HEK293 (cell line): ENCODE measurements around the gene TNFSF13.

Source experiments
- GLI4 ChIP-seq: fragments of 450-650 bp; formaldehyde crosslinking; IDR thresholded peaks from 2 replicates; pipeline ENCODE4 v1.5.1; 2016; ENCODE audit warnings: missing biosample characterization, missing genetic modification characterization
- HOXD13 ChIP-seq: sonication (generic); formaldehyde crosslinking; IDR thresholded peaks from 2 replicates; pipeline ENCODE4 v1.8.0; 2022; ENCODE audit warnings: missing genetic modification reagents, borderline replicate concordance
- KLF10 ChIP-seq: fragments of 450-650 bp; IDR thresholded peaks from 2 replicates; pipeline ENCODE4 v1.5.1; 2018; ENCODE audit warnings: missing biosample characterization, mild to moderate bottlenecking, missing genetic modification characterization
- KLF7 ChIP-seq: fragments of 450-650 bp; formaldehyde crosslinking; IDR thresholded peaks from 2 replicates; pipeline ENCODE4 v1.5.1; 2016; ENCODE audit warnings: missing biosample characterization, missing genetic modification characterization, borderline replicate concordance
- PRDM1 ChIP-seq: fragments of 450-650 bp; formaldehyde crosslinking; IDR thresholded peaks from 2 replicates; pipeline ENCODE4; 2016; ENCODE audit warnings: missing biosample characterization, missing genetic modification characterization
- ZBTB17 ChIP-seq: fragments of 450-650 bp; formaldehyde crosslinking; IDR thresholded peaks from 2 replicates; pipeline ENCODE4 v1.5.1; 2016; ENCODE audit warnings: missing biosample characterization, missing genetic modification characterization
- ZNF169 ChIP-seq: fragments of 450-650 bp; formaldehyde crosslinking; IDR thresholded peaks from 2 replicates; pipeline ENCODE4 v1.5.1; 2016; ENCODE audit warnings: missing biosample characterization, missing genetic modification characterization
- ZNF175 ChIP-seq: fragments of 450-650 bp; formaldehyde crosslinking; IDR thresholded peaks from 2 replicates; pipeline ENCODE4 v1.5.1; 2016; ENCODE audit warnings: missing biosample characterization, missing genetic modification characterization
- ZNF292 ChIP-seq: fragments of 450-650 bp; formaldehyde crosslinking; IDR thresholded peaks from 2 replicates; pipeline ENCODE4 v1.5.1; 2016; ENCODE audit warnings: low read depth, missing biosample characterization, missing genetic modification characterization, borderline replicate concordance
- ZNF394 ChIP-seq: fragments of 450-650 bp; formaldehyde crosslinking; IDR thresholded peaks from 2 replicates; pipeline ENCODE4 v1.5.1; 2016; ENCODE audit warnings: missing biosample characterization, missing genetic modification characterization, mild to moderate bottlenecking, moderate library complexity, borderline replicate concordance
- ZNF423 ChIP-seq: fragments of 450-650 bp; formaldehyde crosslinking; IDR thresholded peaks from 2 replicates; pipeline ENCODE4 v1.5.1; 2016; ENCODE audit warnings: missing biosample characterization, missing genetic modification characterization
- ZNF501 ChIP-seq: fragments of 450-650 bp; formaldehyde crosslinking; IDR thresholded peaks from 2 replicates; pipeline ENCODE4 v1.5.1; 2016; ENCODE audit warnings: missing biosample characterization, missing genetic modification characterization
- ZNF549 ChIP-seq: fragments of 450-650 bp; IDR thresholded peaks from 2 replicates; pipeline ENCODE4 v1.5.1; 2018; ENCODE audit warnings: missing biosample characterization, missing genetic modification characterization, mild to moderate bottlenecking, inconsistent platforms, moderate library complexity
- ZNF561 ChIP-seq: fragments of 450-650 bp; IDR thresholded peaks from 2 replicates; pipeline ENCODE4 v1.5.1; 2018; ENCODE audit warnings: missing biosample characterization, missing genetic modification characterization, borderline replicate concordance
- ZNF76 ChIP-seq: fragments of 450-650 bp; formaldehyde crosslinking; IDR thresholded peaks from 2 replicates; pipeline ENCODE4; 2016; ENCODE audit warnings: low read depth, missing biosample characterization, missing genetic modification characterization, borderline replicate concordance
- ZNF768 ChIP-seq: fragments of 450-650 bp; formaldehyde crosslinking; IDR thresholded peaks from 2 replicates; pipeline ENCODE4 v1.5.1; 2018; ENCODE audit warnings: missing biosample characterization, mild to moderate bottlenecking, missing genetic modification characterization
- ZNF776 ChIP-seq: fragments of 450-650 bp; formaldehyde crosslinking; IDR thresholded peaks from 2 replicates; pipeline ENCODE4 v1.5.0; 2017; ENCODE audit warnings: missing biosample characterization, missing genetic modification characterization, borderline replicate concordance
- ZSCAN16 ChIP-seq: fragments of 450-650 bp; formaldehyde crosslinking; IDR thresholded peaks from 2 replicates; pipeline ENCODE4 v1.5.1; 2016; ENCODE audit warnings: missing biosample characterization, missing genetic modification characterization
- ZSCAN30 ChIP-seq: fragments of 450-650 bp; IDR thresholded peaks from 2 replicates; pipeline ENCODE4 v1.5.1; 2018; ENCODE audit warnings: missing biosample characterization, mild to moderate bottlenecking, missing genetic modification characterization, moderate library complexity
- TF ChIP-seq, protein P1 (sequence below): fragments of 450-650 bp; formaldehyde crosslinking; IDR thresholded peaks from 2 replicates; pipeline ENCODE4 v1.5.1; 2016; ENCODE audit warnings: missing biosample characterization, missing genetic modification characterization
- TF ChIP-seq, protein P2 (sequence below): fragments of 450-650 bp; formaldehyde crosslinking; IDR thresholded peaks from 2 replicates; pipeline ENCODE4 v1.5.1; 2016; ENCODE audit warnings: missing biosample characterization, missing genetic modification characterization
- TF ChIP-seq, protein P3 (sequence below): fragments of 450-650 bp; formaldehyde crosslinking; IDR thresholded peaks from 2 replicates; pipeline ENCODE4 v1.5.1; 2016; ENCODE audit warnings: missing biosample characterization, missing genetic modification characterization
- TF ChIP-seq, protein P4 (sequence below): fragments of 450-650 bp; formaldehyde crosslinking; IDR thresholded peaks from 2 replicates; pipeline ENCODE4 v1.5.1; 2017; ENCODE audit warnings: missing biosample characterization, missing genetic modification characterization
- TF ChIP-seq, protein P5 (sequence below): fragments of 450-650 bp; IDR thresholded peaks from 2 replicates; pipeline ENCODE4 v1.5.1; 2018; ENCODE audit warnings: missing biosample characterization, missing genetic modification characterization
- TF ChIP-seq, protein P6 (sequence below): fragments of 450-650 bp; formaldehyde crosslinking; IDR thresholded peaks from 2 replicates; pipeline ENCODE4 v1.5.1; 2017; ENCODE audit warnings: missing biosample characterization, missing genetic modification characterization

TNFSF13 gene

DNA sequence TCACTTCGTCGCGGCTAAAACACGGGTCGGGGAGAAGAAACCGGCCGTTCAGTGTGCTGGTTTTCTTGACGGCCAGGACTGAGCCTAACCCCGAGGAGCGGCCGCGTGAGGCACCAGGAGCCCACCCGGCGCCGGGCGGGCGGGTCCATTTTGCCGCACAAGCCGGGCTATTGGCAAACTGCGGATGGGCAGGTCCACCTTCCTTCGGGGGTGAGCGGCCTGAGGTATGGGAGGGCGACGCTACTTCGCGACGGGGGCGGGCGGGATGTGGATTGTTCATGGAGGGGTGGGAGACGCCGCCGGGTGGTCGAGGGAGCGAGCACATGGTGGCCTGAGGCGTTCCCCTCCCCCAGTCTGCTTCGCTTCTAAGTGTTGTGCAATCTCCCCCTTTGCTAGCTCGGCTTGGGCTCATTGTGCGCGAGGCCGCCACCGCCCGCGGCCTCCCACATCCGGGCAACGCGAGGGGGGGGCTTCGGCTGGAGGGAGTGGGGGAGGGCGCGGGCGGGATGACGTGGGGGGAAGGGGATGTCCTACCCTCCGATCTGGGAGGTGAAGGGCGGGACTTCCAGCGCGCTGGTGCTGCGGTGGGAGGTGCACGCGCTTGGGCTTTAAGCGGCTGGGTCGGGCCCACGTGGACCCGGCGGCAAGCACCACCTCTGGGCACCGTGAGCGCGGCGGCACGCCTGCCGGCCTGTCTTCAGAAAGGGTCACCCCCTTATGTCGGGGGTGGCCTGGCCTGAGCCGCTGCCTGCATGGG lies 15.0 kb downstream of the TNFSF13 start (continued):
- TF ChIP-seq, protein P1, sequence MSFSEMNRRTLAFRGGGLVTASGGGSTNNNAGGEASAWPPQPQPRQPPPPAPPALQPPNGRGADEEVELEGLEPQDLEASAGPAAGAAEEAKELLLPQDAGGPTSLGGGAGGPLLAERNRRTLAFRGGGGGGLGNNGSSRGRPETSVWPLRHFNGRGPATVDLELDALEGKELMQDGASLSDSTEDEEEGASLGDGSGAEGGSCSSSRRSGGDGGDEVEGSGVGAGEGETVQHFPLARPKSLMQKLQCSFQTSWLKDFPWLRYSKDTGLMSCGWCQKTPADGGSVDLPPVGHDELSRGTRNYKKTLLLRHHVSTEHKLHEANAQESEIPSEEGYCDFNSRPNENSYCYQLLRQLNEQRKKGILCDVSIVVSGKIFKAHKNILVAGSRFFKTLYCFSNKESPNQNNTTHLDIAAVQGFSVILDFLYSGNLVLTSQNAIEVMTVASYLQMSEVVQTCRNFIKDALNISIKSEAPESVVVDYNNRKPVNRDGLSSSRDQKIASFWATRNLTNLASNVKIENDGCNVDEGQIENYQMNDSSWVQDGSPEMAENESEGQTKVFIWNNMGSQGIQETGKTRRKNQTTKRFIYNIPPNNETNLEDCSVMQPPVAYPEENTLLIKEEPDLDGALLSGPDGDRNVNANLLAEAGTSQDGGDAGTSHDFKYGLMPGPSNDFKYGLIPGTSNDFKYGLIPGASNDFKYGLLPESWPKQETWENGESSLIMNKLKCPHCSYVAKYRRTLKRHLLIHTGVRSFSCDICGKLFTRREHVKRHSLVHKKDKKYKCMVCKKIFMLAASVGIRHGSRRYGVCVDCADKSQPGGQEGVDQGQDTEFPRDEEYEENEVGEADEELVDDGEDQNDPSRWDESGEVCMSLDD (tag by site-specific recombination): peak; percentile 59; the same call in 1 of the 2 replicates
- TF ChIP-seq ZNF292 (tag by site-specific recombination): no peak
- TF ChIP-seq KLF10 (tag by site-specific recombination): peak; percentile 47; the same call in 1 of the 2 replicates
- TF ChIP-seq, protein P2, sequence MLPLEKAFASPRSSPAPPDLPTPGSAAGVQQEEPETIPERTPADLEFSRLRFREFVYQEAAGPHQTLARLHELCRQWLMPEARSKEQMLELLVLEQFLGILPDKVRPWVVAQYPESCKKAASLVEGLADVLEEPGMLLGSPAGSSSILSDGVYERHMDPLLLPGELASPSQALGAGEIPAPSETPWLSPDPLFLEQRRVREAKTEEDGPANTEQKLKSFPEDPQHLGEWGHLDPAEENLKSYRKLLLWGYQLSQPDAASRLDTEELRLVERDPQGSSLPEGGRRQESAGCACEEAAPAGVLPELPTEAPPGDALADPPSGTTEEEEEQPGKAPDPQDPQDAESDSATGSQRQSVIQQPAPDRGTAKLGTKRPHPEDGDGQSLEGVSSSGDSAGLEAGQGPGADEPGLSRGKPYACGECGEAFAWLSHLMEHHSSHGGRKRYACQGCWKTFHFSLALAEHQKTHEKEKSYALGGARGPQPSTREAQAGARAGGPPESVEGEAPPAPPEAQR (tag by site-specific recombination): no peak
- peak; percentile 73; the same call in 1 of the 2 replicates for TF ChIP-seq KLF7 (tag by site-specific recombination)
- no peak for TF ChIP-seq PRDM1
- TF ChIP-seq ZNF175 (tag by site-specific recombination): no peak
- TF ChIP-seq ZNF561 (tag by site-specific recombination): no peak
- no peak for TF ChIP-seq ZNF549
- TF ChIP-seq ZNF776 (tag by site-specific recombination): no peak
- TF ChIP-seq ZNF423 (tag by site-specific recombination): peak; percentile 75; the same call in 1 of the 2 replicates
- TF ChIP-seq ZNF76 (tag by site-specific recombination): peak; percentile 67; the same call in 1 of the 2 replicates
- peak; percentile 64; the same call in 1 of the 2 replicates for TF ChIP-seq HOXD13
- no peak for TF ChIP-seq ZNF501
- TF ChIP-seq, protein P3, sequence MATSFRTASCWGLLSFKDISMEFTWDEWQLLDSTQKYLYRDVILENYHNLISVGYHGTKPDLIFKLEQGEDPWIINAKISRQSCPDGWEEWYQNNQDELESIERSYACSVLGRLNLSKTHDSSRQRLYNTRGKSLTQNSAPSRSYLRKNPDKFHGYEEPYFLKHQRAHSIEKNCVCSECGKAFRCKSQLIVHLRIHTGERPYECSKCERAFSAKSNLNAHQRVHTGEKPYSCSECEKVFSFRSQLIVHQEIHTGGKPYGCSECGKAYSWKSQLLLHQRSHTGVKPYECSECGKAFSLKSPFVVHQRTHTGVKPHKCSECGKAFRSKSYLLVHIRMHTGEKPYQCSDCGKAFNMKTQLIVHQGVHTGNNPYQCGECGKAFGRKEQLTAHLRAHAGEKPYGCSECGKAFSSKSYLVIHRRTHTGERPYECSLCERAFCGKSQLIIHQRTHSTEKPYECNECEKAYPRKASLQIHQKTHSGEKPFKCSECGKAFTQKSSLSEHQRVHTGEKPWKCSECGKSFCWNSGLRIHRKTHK: no peak
- no peak for TF ChIP-seq ZNF768 (tag by site-specific recombination)
- TF ChIP-seq GLI4: peak; percentile 79; the same call in 1 of the 2 replicates
- TF ChIP-seq ZSCAN16 (tag by site-specific recombination): no peak
- TF ChIP-seq, protein P4, sequence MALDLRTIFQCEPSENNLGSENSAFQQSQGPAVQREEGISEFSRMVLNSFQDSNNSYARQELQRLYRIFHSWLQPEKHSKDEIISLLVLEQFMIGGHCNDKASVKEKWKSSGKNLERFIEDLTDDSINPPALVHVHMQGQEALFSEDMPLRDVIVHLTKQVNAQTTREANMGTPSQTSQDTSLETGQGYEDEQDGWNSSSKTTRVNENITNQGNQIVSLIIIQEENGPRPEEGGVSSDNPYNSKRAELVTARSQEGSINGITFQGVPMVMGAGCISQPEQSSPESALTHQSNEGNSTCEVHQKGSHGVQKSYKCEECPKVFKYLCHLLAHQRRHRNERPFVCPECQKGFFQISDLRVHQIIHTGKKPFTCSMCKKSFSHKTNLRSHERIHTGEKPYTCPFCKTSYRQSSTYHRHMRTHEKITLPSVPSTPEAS (tag by site-specific recombination): no peak
- no peak for TF ChIP-seq ZNF169 (tag by site-specific recombination)
- TF ChIP-seq ZBTB17: 0 out of 2 replicates have a peak, but pooled peaks have one; percentile 49
- TF ChIP-seq, protein P5, sequence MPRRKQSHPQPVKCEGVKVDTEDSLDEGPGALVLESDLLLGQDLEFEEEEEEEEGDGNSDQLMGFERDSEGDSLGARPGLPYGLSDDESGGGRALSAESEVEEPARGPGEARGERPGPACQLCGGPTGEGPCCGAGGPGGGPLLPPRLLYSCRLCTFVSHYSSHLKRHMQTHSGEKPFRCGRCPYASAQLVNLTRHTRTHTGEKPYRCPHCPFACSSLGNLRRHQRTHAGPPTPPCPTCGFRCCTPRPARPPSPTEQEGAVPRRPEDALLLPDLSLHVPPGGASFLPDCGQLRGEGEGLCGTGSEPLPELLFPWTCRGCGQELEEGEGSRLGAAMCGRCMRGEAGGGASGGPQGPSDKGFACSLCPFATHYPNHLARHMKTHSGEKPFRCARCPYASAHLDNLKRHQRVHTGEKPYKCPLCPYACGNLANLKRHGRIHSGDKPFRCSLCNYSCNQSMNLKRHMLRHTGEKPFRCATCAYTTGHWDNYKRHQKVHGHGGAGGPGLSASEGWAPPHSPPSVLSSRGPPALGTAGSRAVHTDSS (tag by site-specific recombination): no peak
- TF ChIP-seq ZSCAN30 (tag by site-specific recombination): no peak; the same call in 1 of the 2 replicates
- TF ChIP-seq, protein P6, sequence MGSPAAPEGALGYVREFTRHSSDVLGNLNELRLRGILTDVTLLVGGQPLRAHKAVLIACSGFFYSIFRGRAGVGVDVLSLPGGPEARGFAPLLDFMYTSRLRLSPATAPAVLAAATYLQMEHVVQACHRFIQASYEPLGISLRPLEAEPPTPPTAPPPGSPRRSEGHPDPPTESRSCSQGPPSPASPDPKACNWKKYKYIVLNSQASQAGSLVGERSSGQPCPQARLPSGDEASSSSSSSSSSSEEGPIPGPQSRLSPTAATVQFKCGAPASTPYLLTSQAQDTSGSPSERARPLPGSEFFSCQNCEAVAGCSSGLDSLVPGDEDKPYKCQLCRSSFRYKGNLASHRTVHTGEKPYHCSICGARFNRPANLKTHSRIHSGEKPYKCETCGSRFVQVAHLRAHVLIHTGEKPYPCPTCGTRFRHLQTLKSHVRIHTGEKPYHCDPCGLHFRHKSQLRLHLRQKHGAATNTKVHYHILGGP (tag by site-specific recombination): no peak
- peak; percentile 16; the same call in 1 of the 2 replicates for TF ChIP-seq ZNF394 (tag by site-specific recombination)
